SKM-1 (cell line): ENCODE results near the gene STEAP3.

ENCODE experiments used
- DNase-seq: peaks from one replicate; lab custom pipeline; 2025; ENCODE audit not compliant: unreplicated experiment; lab: John Stamatoyannopoulos, UW

Gene STEAP3

GRCh38 chr2:119223521-119224390 lies at the start of gene STEAP3:
TSS of gene STEAP3 (plus strand) at chr2:119223834. CDS start at chr2:119231013, 7,179 bp downstream.
- DNase-seq, result peak; percentile 75

GRCh38 chr2:119174216-119174992 lies 49.2 kb upstream of the STEAP3 start:
- DNase-seq, result no peak

- DNase-seq, result no peak
Observed at GRCh38 chr2:119174993-119175347, 48.7 kb upstream of the STEAP3 start.

GRCh38 chr2:119175517-119175916 lies 48.1 kb upstream of the STEAP3 start:
- DNase-seq, result no peak

GRCh38 chr2:119177171-119177837 lies 46.3 kb upstream of the STEAP3 start:
- DNase-seq, result no peak

- no peak for DNase-seq
Observed at GRCh38 chr2:119177838-119178190, 45.8 kb upstream of the STEAP3 start.

- no peak for DNase-seq
Observed at GRCh38 chr2:119178776-119179175, 44.9 kb upstream of the STEAP3 start.

- DNase-seq, result no peak
Observed at GRCh38 chr2:119179202-119179601, 44.4 kb upstream of the STEAP3 start.

GRCh38 chr2:119179991-119180390 lies 43.6 kb upstream of the STEAP3 start:
- no peak for DNase-seq

GRCh38 chr2:119180892-119181291 lies 42.7 kb upstream of the STEAP3 start:
- DNase-seq, result no peak

- DNase-seq, result no peak
Observed at GRCh38 chr2:119181391-119181790, 42.2 kb upstream of the STEAP3 start.

GRCh38 chr2:119181791-119182445 lies 41.7 kb upstream of the STEAP3 start:
- DNase-seq, result no peak

- no peak for DNase-seq
Observed at GRCh38 chr2:119184512-119184911, 39.1 kb upstream of the STEAP3 start.

- no peak for DNase-seq
Observed at GRCh38 chr2:119190321-119191111, 33.1 kb upstream of the STEAP3 start.

GRCh38 chr2:119192893-119193292 lies 30.7 kb upstream of the STEAP3 start:
- DNase-seq, result no peak

GRCh38 chr2:119195001-119195400 lies 28.6 kb upstream of the STEAP3 start:
- no peak for DNase-seq

GRCh38 chr2:119195887-119196286 lies 27.7 kb upstream of the STEAP3 start:
- DNase-seq, result no peak

GRCh38 chr2:119196301-119197125 lies 27.1 kb upstream of the STEAP3 start:
- no peak for DNase-seq

GRCh38 chr2:119197126-119197405 lies 26.6 kb upstream of the STEAP3 start:
- no peak for DNase-seq
